CD4-positive, alpha-beta T cell treated with Interleukin-15 for 4 hours (primary cell): ENCODE results near the gene IHH.

Experiments used
- DNase-seq: peaks from one replicate; pipeline ENCODE4 v3.0.0-alpha.2; 2020; ENCODE audit warnings: low spot score

Gene IHH

DNA sequence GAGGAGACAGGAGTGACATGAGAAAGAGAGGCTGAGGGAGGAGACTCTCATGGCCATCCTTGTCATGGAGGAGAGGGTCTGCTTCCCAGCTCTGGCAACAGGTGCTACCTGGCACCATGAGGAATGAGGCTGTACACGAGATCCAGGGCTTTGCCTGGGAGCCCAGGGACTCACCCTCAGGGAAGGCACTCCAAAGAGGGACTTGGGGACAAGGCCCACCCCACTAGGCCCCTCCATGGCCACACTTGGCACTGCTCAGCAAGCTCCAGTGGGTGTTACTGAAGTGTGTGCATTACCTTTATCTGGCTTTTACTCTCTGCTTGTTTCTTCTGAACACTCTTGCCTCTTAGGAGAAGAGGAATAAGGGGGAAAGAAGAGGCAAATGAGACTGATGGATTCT lies 22.1 kb downstream of the IHH start:
- no peak for DNase-seq

DNA sequence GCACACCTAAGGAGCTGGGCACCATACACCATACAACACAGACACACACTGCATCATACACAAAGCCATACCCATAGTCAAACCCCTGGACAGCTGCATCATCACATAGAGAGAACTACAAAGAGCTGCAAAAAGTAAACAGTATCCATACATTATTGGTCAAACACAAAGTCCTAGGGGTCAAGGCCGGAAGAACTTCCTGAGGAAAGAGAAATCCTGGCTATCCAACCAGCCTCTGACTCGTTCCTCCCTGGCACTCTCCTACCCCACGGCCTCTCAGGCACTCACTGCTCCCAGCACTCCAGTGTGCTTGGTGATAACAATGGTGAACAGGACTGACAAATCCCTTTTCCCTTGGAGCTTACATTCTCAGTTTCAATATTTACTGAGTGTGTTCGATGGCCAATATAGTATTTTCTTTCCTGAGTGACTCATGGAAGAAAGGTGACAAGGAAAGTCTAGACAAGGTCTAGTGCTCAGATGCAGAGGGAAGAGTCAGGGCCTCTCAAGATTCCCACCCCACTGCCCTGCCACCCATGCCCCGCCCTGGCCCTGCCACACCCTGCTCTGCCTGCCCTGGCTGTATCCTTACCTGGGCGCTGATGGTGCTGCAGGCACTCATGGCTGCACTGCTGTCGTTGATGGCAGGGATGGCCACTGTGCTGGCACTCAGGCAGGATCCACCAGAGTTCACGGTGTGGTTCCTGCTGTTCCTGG lies 22.8 kb downstream of the IHH start:
- DNase-seq = no peak

DNA sequence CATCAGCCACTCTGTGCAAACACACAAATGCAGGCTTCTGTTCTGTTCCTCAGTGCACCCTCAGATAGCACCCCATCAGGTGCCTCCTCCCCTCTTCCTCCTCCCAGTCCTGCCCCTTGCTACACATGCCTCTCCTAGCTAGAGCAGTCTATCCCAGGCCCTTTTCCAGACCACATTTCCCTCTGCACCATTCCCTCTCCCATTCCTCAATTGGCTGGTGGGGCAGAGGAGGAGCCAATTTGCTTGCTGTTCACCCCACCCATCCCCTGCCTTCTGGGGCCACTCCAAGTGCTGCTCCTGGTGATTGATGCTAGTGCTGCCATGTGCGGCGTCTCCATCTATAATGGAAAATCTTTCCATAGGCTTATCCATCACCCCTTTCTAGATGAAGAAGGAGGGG lies 24.8 kb downstream of the IHH start:
- no peak for DNase-seq

DNA sequence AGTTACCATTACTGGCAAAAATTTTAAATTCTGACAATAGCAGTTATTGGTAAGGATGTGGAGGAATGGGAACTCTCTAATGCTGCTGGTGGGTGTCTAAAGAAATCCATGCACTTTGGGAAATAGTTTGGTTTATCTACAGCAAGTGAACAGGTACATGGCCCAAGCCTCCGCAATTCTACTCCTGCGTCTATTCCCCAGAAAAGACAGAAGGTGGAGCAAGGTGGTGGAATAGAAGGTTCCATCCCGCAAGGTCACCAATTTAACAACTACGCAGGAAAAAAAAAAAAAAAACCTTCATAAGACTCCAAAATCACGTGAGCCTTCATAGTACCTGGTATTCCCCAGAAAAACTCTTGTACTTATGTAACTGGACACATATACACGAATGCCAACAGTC lies 25.9 kb downstream of the IHH start:
- DNase-seq = no peak

DNA sequence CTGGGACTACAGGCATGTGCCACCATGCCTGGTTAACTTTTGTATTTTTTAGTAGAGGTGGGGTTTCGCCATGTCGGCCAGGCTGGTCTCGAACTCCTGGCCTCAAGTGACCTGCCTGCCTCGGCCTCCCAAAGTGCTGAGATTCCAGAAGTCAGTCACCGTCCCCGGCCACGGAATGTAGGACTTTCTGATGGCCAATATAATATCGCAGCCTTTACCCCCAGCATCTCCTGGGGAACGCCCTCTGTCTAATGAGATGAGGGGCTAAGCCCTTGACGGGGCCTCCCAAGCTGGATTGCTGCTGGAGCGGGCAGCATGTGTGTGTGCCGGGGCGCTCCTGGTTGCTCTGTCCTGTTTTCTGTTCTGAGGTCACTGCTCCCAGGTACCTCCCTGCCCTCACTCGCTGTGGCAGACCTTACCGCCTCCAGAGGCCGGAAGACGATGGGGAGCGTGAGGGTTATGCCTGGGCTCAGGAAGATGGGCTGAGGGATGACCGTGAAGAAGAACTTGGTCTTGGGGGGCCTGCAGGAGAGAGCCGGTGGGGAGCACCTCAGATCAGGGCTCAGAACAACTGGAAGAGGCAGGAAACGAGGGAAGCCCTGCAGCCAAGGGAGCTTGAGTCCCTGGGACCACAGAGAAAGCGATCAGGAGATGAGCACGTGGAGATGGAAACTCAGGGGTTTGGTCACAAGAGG lies 28.5 kb downstream of the IHH start:
- no peak for DNase-seq

DNA sequence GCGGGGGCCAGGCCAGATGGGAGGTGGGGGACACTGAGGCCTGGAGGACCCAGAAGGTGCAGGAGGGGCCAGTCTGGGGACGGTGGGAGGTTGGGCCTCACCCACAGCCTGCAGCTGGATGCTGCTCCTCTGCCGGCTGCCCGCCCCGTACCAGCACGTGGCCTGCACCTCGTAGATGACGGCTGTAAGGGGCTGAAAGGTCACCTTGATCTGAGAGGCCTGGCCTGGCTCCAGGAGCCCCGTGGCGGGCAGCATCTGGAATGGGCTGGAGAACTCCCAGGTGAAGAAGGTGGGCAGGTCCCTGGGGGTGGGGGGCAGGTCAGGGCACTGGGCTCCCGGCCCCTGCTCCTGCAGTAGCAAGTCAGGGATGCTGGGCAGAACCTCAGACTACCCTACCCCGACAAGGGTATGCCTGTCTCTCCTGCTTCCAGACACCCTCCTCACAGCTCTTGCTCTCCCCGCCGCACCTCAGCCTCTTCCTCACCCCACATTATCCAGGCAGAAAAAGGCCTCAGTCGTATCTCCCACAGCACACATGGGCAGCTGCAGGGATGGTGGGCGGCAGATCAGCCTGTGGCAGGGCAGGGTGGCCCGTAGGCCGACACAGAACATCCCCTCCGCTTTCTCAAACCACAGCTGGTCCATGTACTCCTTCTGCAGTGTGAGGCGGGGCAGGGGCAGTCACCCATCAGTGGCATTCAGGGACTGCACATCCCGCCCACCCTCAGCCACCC lies 29.5 kb downstream of the IHH start:
- DNase-seq = no peak

DNA sequence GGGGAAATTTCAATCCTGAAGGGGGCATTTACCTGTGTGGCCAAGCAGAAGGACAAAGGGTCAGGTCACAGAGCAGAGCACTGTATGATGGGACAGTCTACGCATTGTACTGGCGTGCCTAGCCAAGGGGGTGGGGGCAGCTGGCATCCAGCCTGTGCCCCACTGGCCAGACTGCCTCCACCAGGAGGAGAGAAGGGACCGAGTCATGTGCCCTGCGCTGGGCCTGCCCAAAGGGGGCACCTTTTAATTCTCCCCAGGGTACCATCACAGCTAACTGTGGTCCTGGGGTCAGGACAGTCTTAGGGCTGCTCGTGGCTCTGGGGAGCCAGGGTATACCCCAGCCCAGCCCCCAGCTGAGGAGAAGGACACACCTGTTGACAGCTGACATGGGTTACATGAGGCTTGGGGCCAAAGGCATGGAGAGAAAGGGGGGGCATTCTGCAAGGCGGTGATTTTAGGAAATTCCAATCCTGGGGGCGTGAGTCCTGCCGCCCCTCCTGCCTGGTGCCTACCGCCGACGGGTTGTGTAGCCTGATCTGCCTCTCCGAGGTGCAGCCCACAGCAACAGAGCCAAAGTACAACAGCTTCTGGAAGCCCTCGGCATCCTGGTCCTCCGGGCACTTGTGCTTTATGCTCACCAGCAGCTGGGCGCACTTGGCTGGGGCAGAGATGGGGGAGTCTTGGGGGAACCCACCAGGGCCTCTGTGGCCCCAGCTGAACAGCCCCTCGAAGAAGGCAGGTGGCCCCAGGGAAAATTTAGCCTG lies 30.4 kb downstream of the IHH start:
- no peak for DNase-seq

DNA sequence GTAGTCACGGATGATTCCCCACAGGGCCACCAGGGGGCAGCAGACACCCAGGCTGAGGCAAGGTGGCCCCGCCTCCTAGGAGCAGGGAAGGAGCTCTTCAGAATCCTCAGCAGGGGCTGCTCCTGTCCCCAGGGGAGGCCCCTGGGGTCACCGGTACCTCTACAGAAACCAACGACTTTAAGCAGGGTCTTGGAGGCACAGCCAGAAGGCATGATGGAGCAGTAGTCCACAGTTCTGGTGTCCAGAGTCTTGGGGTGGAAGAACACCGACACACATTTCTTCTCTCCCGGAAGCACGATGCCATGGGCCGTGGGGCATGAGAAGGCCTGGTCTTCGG lies 30.9 kb downstream of the IHH start:
- peak; percentile 75 for DNase-seq

DNA sequence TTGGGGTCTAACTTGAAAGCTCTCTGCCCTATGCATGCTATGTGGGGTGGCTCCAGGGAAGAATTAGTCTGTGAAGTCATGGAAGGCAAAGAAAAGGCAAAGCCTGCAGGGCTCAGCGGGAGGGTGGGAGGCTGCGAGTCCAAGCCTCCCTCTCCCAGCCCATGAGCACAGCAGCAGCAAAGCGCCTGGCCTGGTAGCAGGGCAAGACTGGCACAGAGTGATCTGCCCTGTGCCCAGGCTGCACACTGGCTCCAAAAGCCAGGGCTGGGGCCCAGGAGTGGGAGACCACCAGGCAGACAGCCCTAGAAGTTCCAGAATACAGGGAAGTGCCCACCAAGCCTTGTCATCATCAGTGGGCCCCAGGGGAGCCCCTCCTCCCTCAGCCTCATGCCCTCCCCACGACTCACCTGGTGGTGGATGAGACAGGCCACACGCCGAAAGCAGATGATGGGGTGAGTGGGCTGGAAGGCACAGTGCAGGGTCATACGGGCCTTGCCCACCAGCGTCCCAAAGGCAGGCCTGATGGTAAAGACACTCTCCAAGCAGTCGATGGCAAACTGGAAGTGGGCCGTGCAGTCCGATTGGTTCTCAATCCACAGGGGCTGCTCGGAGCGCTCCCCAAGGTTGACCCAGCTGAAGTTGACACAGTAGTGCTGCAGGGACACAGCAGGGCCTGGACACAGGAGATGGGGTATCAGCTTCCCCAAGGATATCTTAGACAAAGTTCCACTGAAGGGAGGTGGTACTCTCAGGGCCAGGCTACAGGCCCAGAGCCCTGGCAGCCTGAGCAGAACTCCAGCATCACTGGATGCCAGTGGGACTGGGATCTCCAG lies 31.5 kb downstream of the IHH start:
- no peak for DNase-seq

DNA sequence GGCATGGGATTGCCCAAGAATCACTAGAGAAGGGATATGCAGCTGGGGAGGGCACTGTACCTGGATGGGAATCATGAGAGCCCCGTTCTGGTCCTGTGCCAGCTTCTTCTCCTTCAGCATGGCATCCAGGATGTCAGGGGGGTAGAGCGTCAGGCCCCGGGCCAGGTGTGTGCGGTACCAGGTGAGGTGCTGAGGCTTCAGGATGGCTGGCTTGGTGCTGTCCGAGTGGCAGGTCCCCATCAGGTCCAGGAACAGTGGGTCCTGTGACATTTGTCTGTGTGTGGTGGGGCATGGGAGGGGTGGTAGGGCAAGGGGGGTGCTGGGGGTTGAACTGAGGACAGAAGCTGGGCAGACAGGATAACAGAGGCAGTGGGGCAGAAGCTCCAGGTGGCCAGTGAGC lies 32.6 kb downstream of the IHH start:
- no peak for DNase-seq

DNA sequence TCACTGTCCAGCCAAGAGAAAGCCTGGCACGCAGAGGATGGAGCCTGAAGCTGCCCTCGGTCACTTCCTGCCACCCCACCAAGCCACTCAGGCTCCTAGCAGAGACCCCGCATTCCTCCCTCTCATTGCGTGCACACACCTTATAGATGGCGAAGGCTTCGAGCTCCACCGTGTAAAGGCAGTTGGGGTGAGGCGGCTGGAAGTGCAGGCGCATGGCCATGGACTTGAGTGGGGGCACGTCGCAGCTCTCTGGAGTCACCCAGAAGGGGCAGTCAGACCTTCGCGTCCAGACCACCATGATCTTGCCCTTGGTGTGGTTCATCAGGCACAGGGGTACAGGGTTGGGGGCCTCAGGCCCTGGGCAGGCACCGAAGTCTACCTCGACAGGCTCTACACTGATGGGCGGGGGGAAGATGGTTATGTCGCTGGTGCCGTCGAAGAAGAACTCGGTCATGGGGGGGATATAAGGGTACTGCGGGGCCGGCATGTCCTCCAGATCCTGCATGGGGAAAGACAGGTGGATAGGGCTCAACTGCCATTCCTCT lies 33.1 kb downstream of the IHH start:
- no peak for DNase-seq

DNA sequence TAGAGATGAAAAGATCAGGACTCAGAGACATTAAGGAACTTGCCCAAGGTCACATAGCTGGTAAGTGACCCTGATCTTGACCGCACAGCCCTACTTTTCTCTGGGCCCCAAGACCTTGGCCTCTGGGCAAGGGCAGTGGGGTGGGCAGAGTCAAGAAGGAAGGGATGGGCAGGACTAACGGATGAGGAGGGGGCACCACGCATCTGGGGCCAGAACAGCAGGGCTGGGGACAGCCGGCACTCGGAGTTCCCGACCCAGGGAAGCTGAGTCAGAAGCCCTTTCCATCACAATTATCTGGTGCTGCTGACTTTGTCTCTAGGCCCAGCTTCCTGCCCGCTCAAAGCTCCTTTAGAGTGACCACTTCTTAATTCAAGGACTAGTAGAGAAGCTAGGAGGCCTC lies 33.8 kb downstream of the IHH start:
- no peak for DNase-seq

DNA sequence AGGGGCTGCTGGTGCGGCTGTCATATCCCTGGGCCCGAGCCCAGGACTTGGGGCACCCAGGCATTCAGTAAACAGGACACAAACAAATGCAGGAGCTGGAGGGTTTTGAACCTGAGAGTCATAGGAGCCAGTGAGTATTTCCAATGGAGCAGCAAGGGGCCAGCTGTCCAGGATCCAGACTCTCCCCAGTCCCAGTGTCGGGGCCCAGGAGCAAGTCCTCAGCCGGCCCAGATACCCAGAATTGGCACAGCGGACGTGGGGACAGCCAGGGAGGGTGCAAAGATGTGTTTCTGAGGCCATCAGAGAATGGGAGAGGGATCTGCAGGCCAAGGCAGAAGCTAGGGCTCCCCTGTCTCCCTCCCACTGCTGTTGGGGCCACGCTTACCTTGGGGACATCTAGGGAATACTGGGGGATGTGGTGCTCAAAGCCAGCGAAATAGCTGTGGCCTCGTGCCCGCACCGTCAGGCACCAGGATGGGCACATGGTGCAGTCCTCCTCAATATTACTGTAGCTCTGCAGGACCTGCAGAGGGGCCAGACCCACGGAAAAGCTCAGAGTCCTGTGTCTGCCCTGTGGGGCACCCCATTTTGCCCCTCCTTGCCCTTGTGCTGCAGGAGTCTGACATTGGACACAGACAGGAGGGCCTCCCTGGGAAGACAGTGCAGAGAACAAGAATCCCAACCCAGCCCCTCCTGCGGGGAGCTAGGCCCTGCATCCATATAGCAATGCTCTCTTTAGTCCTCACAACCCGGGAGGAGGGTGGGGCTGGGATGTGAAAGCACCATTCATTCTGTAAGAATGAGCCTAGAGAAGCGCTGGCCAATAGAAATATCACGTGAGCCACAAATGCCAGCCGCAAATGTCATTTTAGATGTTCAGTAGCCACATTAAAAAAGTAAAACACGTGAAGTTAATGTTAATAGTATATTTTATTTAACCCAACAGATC lies 34.8 kb downstream of the IHH start:
- no peak for DNase-seq

DNA sequence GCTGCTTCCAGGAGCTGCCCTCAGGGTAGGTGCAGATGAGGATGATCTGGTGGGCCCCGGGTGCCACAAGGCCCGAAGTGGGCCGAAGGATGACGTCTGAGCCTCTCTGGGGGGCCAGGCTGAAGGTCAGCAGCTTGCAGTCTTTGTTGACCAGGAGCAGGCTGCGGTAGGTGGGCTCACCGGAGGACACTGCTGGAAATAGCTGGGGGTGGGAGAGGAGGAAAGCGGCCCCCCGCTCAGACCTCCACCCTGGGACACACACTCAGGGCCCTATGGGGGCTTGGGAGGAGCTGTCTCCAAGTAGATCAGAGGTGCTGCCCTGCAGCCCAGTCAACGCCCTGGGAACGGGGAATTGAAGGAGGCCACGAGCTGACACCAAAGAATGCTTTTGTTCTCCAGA lies 36.7 kb downstream of the IHH start:
- no peak for DNase-seq

DNA sequence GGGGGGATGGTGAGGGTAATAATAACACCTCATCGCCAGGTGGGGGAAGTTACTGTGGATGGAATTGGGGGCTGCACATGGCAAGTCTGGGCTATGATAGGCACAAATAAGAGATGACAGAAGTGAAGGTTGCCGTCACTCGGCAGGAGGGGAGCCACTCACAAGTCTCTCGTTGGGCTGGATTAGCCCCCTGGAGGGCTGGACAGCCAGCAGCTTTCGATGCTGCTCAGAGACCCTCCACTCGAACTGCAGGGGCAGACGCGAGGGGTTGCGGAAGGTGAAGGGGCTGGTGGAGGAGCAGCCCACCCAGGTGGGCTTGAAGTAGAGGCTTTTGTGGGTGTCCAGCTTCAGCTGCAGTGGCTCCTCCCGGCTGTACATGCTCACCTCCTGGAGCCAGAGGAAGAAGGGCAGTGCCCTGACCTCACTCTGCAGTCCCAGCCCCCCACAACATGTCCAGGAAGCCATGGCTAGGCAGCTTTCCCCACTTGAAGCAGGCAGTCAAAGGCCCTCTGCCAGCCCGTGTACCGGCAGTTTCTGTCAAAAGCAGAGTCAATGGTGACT lies 37.6 kb downstream of the IHH start:
- DNase-seq = no peak

DNA sequence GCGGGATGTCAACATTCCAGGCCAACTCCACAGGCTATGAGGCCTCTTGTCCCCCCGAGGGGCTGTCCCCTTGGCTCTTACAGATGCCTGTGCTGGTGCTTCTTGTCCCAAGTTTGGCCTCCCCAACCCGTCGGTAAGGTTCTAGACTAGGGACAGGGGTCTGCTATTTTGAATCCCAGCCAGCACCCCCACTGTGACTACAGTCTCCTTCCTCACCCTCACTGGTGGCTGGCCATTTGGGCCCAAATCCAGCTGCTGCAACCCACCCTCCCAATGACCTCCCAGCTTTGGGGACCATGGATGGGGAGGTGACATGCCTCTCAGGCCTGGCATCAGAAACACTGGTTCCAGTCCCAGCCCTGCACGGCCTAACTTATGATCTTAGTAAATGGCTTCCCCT lies 38.1 kb downstream of the IHH start:
- DNase-seq = no peak

DNA sequence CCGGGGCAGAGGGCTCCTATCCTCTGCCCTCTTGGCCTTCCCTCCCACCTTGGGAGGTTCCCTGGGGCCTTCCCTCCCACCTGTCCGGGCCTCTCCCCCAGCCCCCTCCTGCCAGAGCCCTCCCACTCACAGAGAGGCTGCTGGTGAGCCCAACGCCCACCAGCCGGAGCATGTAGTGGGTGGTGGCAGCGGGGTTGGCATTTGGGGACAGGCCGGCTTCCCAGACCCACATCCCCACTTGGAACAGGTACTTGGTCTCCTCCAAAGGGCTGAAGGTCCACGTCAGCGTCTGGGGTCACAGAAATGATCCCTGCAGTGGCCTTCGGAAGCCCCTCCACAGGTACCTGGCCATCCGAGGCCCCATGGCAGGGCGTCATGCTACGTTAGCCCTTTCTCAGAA lies 38.7 kb downstream of the IHH start:
- no peak for DNase-seq

DNA sequence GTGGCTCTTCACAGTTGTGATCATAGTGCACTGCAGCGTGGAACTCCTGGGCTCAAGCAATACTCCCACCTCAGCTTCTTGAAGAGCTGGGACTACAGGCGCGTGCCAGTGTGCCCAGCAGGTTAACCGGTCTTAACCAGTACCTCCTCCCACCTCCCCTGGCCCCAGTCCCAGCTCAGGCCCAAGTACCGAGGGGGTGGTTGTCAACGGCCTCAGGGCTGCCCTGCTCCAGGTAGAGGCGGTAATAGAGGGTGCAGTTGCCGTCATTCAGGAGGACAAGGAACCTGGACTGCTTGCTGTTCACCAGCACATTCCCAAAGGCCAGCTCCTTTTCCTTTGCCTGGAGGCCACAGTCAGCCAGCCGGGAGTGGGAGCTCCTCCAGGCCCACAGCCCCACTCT lies 39.1 kb downstream of the IHH start:
- DNase-seq = no peak

DNA sequence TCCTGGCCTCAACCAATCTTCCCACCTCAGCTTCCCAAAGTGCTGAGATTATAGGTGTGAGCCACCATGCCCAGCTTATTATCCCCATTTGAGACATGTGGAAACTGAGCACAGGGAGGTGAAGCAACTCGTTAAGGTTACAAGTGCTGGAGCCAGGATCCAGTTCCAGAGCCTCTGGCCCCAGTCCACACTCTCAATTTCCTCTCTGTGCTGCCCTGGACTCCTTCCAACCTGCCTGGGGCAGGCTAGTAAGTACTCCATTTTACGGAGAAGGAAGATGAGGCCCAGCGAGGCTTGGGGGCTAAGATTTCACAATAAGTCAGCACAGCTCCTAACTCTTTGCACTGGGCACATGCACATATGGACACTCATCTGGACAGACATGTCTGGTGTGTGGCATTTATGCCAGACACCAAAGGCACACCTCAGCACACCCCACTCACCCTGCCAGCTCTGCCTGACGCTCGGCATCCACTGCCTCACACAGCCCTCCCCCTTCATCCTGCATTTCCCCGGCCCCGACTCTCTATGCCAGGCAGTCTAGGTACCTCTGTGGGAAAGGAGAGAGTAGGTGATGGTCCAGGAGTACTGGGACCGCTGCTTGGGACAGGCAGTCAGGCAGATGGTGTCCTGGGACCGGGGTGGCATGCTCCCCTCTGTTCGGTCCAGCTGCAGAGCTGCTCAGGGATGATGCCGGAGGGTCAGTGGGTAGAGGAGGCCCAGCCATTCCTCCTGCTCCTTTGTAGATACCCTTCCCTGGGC lies 39.9 kb downstream of the IHH start:
- DNase-seq = no peak
